ENCODE data around the gene TK2.
"Not testable (repeated sequence)": the region's sequence is repeated elsewhere in the genome, so short reads cannot be mapped to it uniquely, and the experiment has no call there.

The TK2 gene

GRCh38 chr16:66471264-66471663 is 78.7 kb downstream of the TK2 start:
- in situ Hi-C loops (cut with MboI; ENCODE audit: low sequenced_read_pairs) = no loop called here

GRCh38 chr16:66470556-66470955 is 79.4 kb downstream of the TK2 start:
- in situ Hi-C loops (cut with MboI; ENCODE audit: low sequenced_read_pairs) = no loop called here

- in situ Hi-C loops (cut with MboI; ENCODE audit: low sequenced_read_pairs) = no loop called here
These were observed 79.9 kb downstream of the TK2 start for GRCh38 chr16:66469947-66470546.

GRCh38 chr16:66469291-66469946 is 80.5 kb downstream of the TK2 start:
- in situ Hi-C loops (cut with MboI; ENCODE audit: low sequenced_read_pairs) = no loop called here

- in situ Hi-C loops (cut with MboI; ENCODE audit: low sequenced_read_pairs) = no loop called here
These were observed 81.5 kb downstream of the TK2 start for GRCh38 chr16:66468321-66468965.

DNA sequence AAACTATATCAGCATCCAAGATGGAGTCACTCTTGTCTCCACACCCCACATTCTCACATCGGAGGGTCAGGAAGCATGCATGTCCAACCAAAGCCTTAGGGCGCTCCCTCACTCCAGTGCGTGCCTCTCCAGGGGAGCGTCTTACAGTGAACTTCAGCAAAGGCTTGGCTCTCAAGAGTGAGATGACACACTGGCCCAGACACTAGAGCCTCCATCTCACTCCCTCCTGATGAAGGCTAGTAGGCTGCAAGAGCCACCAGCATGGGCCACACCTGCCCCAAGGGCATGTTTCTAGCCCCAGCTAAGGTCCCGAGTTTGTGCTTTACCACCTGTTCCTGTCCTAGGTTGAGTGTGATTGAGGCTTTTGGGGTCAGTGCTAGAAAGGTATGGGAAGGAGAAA is 82.3 kb downstream of the TK2 start:
- in situ Hi-C loops (cut with MboI; ENCODE audit: low sequenced_read_pairs) = no loop called here

DNA sequence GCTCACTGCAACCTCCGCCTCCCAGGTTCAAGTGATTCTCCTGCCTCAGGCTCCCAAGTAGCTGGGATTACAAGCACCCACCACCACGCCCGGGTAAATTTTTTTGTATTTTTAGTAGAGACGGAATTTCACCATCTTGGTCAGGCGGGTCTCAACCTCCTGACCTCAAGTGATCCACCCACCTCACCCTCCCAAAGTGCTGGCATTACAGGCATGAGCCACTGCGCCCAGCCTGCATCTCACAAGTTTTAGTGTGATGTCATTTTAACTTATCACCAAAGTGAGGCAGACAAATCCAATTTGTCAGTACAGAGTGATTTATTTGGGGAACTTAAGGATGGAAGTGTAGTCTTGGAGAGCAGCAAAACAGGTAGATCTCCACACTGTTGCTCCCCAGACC is 83.3 kb downstream of the TK2 start:
- in situ Hi-C loops (cut with MboI; ENCODE audit: low sequenced_read_pairs) = not testable (repeated sequence)

- in situ Hi-C loops (cut with MboI; ENCODE audit: low sequenced_read_pairs) = not testable (repeated sequence)
These were observed 84.0 kb downstream of the TK2 start for GRCh38 chr16:66465946-66466345.

DNA sequence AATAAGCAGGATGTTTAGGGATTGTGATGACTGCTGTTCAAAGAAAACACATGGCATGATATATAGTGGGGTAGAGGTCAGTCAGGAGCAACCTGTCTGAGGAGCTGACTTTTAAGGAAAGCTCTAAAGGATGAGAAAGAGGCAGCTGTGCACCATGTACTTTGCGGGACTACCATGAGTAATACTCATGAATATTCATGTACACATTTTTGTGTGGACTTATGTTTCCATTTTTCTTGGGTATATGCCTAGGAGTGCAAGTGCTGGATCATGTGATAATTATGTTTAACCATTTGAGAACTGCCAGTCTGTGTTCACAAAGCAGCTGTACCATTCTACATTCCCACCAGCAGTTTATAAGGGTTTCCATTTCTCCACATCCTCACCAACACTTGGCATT is 87.0 kb downstream of the TK2 start:
- in situ Hi-C loops (cut with MboI; ENCODE audit: low sequenced_read_pairs) = no loop called here

- in situ Hi-C loops (cut with MboI; ENCODE audit: low sequenced_read_pairs) = no loop called here
These were observed 89.2 kb downstream of the TK2 start for GRCh38 chr16:66460703-66461102.

DNA sequence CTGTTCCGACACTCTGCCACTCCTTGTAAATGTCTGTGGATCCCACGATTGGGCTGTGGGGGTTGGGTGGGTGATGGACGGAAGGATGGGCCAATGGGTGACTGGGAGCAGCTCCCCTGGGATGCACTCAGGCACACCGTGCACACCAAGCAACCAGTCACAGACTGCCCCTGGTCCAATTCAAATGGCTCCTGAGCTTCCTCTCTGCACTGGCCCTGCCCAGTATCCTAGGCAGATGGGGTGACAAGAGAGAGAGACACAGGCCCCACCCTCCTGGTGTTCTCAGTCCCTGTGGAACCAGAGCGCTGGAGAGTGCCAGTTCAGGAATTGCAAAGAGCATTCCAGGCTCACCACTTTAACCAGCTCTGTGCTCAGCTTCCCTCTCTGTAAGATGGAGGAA is 90.0 kb downstream of the TK2 start:
- in situ Hi-C loops (cut with MboI; ENCODE audit: low sequenced_read_pairs) = no loop called here

DNA sequence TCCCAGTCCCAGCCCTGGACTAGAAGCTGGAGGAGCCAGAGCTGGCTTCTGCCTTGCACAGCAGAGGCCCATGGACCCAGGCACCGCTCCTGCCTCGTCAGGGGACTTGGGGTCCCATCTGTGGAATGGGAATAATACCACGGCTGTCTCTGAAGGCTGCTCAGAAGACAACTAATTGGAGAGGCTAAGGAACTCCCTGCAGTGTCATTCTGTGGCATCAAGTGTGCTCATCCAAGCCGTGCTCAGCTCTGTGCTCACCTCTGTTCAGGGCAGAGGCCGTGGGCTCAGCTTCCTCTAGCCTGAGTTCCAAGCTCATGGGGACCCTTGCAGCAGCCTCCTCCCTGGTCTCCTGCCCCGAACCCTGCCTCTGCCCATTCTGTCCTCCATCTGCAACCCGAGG is 91.1 kb downstream of the TK2 start:
- in situ Hi-C loops (cut with MboI; ENCODE audit: low sequenced_read_pairs) = no loop called here

- in situ Hi-C loops (cut with MboI; ENCODE audit: low sequenced_read_pairs) = no loop called here
These were observed 91.6 kb downstream of the TK2 start for GRCh38 chr16:66458292-66458691.

Measured in hTERT RPE-1 (cell line).